Measurements from ENCODE around the gene APLP2.
"Not testable (repeated sequence)": the region's sequence is repeated elsewhere in the genome, so short reads cannot be mapped to it uniquely, and the experiment has no call there.

Gene APLP2

GRCh38 chr11:130091169-130091568, 21.5 kb downstream of the APLP2 start:
- DNase-seq (ENCODE audit: low spot score) = not testable (repeated sequence)

DNA sequence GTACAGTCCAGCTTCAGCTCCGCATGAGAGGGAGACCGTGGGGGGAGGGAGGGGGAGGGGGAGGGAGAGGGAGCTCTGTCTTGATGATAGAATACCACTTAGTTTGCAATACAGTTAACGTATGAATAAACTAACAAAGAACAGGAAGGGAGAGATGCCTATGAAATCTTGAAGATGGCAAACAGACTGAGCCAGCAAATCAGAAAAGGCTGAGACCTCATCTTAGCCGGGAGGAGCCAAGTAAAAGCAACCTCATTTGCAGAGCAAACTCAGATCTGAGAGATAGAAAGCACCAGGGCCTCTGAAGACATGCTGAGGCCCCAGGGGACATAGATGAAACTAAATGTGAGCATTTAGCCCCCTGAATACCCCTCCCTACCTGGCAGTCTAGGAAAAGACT, 23.0 kb downstream of the APLP2 start:
- no peak for DNase-seq (ENCODE audit: low spot score)

DNA sequence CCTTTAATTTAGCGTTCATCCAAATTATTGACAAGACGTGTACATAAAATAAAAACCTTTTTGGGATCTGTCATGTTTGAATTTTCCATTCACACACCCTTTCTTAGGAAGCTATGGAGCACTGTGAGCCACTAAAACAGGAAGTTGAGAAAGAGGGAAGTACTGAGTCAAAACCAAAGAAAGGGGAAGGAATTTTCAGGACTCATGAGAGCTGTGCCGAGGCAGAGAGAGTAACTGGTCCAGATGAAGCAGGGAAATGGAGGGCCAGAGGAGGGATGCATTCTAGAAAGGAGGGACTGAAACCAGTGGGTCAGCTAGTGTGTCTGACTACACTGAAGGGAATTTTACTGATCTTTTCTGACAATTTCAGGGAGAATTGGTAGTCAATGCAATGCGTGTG, 24.9 kb downstream of the APLP2 start:
- peak; percentile 36 for DNase-seq (ENCODE audit: low spot score)

DNA sequence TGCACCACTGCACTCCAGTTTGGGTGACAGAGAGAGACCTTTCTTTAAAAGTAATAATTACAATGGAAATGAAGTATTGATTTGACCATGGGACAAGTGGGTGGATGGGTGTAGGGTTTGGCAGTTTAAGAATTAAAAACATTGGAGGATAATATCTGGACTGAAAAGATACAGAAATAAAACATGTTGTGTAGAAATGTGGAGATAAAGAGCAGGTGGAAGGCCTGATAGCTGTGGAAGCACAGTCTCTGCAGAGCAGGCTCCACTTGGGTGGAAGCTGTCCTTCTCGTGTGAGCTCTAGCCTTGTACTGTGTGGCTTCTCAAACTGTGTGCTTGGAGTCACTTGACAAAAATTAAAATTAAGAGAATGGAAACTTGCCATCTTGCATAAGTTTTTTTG, 25.6 kb downstream of the APLP2 start:
- DNase-seq (ENCODE audit: low spot score) = no peak

GRCh38 chr11:130096042-130096441, 26.3 kb downstream of the APLP2 start:
- DNase-seq (ENCODE audit: low spot score) = no peak

DNA sequence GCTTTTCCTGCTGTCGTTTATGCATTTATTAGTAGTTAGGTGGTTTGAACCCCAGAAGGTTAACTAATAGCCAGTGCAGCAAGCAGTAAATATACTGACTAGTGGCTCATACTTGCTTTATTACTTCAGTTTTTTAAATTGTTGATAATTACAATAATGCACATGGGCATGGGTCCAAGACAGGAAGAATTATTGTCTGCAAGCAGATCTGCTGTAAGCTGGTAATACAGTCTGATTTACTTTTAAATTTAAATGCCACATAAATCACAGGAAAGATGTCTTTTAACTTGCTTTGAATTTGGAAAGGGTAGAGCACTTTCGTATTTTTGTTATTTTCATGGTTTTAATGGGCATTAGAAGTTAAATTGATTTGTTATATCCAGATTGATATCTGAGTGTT, 27.1 kb downstream of the APLP2 start:
- DNase-seq (ENCODE audit: low spot score) = no peak

- no peak for DNase-seq (ENCODE audit: low spot score)
These were observed 27.6 kb downstream of the APLP2 start for GRCh38 chr11:130097285-130097684.

DNA sequence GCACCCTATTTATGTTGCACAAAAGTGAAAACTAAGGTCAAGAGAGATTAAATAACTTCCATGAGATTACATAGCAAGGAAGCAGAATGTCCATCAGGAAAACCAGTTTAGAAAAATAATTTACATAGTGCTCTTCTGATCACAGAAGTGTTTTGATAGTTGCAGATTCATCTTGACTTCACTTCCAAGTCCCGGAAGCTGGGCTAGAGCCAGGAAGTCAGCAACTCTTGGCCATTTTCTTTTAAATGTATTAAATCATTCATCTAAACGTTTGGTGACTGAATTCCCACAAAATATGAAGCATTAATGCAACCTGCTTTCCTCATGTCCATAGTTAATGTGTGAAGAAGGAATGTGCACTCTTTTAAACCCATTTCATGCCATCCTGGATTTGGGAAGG, 29.7 kb downstream of the APLP2 start:
- DNase-seq (ENCODE audit: low spot score) = no peak

GRCh38 chr11:130100381-130101095, 30.8 kb downstream of the APLP2 start:
- DNase-seq (ENCODE audit: low spot score) = no peak

- no peak for DNase-seq (ENCODE audit: low spot score)
These were observed 32.0 kb downstream of the APLP2 start for GRCh38 chr11:130101661-130102060.

GRCh38 chr11:130102301-130103249, 32.9 kb downstream of the APLP2 start:
- no peak for DNase-seq (ENCODE audit: low spot score)

- DNase-seq (ENCODE audit: low spot score) = no peak
These were observed 33.7 kb downstream of the APLP2 start for GRCh38 chr11:130103296-130103814.

GRCh38 chr11:130106381-130106780, 36.7 kb downstream of the APLP2 start:
- DNase-seq (ENCODE audit: low spot score) = no peak

DNA sequence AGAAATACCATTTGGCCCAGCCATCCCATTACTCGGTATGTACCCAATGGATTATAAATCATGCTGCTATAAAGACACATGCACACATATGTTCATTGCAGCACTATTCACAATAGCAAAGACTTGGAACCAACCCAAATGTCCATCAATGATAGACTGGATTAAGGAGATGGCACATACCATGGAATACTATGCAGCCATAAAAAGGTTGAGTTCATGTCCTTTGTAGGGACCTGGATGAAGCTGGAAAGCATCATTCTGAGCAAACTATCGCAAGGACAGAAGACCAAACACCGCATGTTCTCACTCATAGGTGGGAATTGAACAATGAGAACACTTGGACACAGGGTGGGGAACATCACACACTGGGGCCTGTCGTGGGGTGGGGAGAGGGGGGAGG, 39.0 kb downstream of the APLP2 start:
- DNase-seq (ENCODE audit: low spot score) = not testable (repeated sequence)

GRCh38 chr11:130109386-130109785, 39.7 kb downstream of the APLP2 start:
- no peak for DNase-seq (ENCODE audit: low spot score)

DNA sequence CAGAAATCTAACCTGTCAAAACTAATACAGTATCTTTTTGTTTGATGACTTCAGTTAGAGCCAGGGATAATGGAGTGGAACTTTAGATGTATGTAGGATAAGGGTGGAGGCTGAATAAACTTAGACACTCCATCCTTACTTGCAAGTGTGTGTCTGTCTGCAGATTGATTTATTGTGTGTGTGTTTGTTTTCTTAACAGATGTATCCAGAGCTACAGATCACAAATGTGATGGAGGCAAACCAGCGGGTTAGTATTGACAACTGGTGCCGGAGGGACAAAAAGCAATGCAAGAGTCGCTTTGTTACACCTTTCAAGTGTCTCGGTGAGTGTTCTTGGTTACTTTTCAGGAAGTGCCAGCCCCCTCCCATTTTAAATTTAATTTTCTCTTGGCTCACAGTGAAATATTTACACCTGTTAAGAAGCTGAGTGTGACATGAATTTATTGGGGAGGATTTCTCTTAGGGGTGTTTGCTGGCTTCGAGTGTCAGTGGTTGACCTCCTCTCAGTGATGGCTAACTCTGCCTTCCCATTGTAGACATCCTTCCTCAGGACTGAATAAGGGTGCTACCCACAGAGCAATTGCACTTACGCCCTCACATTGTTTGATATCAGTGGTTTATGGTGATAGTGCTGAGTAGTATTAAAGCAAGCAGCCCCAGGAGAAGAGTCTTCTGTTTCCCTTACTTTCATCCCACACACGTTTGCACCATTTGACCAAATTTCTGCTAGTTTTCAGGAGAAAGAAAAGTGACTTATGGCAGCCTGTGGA, 40.8 kb downstream of the APLP2 start:
- no peak for DNase-seq (ENCODE audit: low spot score)

DNA sequence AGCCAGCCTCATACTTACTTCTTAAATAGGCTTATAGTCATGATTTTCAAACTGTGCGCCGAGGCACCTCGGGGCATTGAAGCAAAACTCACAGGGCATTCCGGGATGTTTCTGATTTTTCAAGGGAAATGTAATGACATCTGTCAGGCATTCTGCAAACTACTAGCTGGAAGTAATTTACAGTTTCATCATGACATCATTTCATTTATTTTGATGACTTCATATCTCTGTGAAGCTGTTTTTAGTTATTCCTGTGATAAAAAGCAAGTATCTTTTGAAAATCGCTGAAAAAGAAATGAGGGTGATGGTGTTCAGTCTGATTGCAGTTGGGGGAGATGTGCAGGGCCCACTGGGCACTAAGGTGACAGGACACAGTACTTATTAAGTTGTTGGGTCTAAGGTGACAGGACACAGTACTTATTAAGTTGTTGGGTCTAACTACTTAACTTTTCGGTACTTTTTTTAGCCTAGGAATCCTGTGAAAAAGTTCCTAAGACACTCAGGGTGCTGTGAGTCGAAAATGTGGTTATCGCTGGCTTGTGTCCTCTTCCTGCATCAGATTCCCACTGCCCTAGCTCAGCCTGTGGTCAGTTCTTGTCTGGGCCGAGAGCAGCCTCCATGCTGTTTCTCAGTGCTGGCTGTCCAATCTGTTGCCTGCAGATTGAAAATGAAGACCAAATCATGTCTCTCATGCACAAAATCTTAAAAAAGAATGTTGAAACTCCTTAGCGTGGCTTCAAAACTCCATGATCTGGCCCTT, 42.6 kb downstream of the APLP2 start:
- DNase-seq (ENCODE audit: low spot score) = no peak

- no peak for DNase-seq (ENCODE audit: low spot score)
These were observed 44.6 kb downstream of the APLP2 start for GRCh38 chr11:130114281-130114680.

DNA sequence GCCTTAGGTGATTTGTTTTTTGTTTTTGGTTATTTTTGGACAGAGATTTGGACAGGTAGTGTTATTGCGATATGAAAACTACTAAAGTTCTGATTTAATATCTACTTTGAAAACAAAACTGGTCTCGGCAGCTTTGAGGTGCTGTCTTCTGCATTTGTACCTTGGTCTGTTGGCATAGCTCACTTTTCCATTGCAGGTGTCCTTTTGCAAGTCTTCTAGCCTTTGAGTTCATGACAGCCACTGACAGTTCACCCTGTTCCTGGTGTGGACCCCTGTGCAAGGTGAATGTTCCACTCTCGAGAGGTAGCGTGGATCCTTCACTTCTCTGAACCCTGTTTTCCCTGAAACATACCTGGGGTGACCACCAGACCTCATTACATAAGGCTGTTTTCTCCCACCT, 45.0 kb downstream of the APLP2 start:
- DNase-seq (ENCODE audit: low spot score) = no peak

DNA sequence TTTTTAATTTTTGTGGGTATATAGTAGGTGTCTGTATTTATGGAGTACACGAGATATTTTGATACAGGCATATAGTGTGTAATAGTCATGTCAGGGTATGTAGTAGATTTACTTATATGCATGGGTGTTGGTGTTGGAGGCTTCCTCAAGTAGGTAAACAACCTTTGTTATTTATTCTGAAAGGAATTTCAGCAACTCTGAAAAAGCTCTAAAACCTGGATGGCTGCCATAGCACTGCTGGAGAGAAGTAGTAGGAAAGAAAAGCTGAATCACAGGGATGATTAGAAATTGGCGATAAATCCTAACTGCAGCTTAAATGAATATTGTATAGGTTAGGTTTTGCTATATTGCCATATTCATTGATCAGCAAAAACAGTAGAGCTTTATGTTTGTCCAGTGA, 45.5 kb downstream of the APLP2 start:
- no peak for DNase-seq (ENCODE audit: low spot score)

DNA sequence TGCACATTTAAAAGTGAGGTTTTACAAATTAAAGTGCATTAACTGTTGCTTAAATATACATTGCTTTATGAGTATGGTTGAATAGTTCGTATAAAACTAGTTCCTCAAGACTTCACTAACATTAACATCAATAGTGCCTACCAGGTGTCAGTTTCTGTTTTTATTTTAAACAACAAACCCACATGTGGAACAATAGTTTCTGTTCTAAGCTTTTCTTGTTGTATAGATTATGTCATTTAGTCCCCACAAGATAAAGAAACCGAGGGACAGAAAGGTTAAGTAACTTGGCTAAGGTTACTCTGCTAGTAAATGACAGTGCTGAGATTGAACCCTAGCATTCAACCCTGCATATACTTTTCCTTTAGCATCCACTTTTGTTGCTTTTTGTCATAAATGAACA, 48.5 kb downstream of the APLP2 start:
- no peak for DNase-seq (ENCODE audit: low spot score)
